PC-9 (cell line): Measurements from ENCODE around the gene NHS.

Experiments
- CTCF ChIP-seq: fragments of 200-600 bp; sonication (generic); conservative IDR thresholded peaks from 2 replicates; pipeline ENCODE4 v1.6.1; 2017; ENCODE audit warnings: mixed run types, antibody characterized with exemption, mild to moderate bottlenecking, moderate library complexity
- EZH2 ChIP-seq: fragments of 200-600 bp; sonication (generic); IDR thresholded peaks from 2 replicates; pipeline ENCODE4 v1.8.0; 2017; ENCODE audit warnings: antibody characterized with exemption, low read depth

GRCh38 chrX:17592117-17592516 is 217.1 kb downstream of the NHS start:
- TF ChIP-seq EZH2 (no peak), CTCF (no peak)
